T-helper 1 cell treated with Interleukin-12 subunit alpha and Interleukin-12 subunit beta and Interleukin-4 antibody, amounts not matched to agents 30 μg/mL and 1 μg/mL, for 36 hours (primary cell): ENCODE measurements around the gene MRPS17.
"Not testable (repeated sequence)": the region's sequence is repeated elsewhere in the genome, so short reads cannot be mapped to it uniquely, and the experiment has no call there.

Experiments used
- H3K27ac Mint-ChIP-seq: one replicate; pipeline ENCODE4 v1.8.0; 2021; ENCODE audit warnings: mild to moderate bottlenecking, mixed read lengths
- H3K27me3 Mint-ChIP-seq: one replicate; pipeline ENCODE4 v1.8.0; 2021; ENCODE audit warnings: low read depth, mixed read lengths
- H3K36me3 Mint-ChIP-seq: one replicate; pipeline ENCODE4 v1.8.0; 2021; ENCODE audit warnings: low read depth, mixed read lengths
- H3K4me1 Mint-ChIP-seq: one replicate; pipeline ENCODE4 v1.8.0; 2021; ENCODE audit warnings: low read depth, mixed read lengths
- H3K4me3 Mint-ChIP-seq: one replicate; pipeline ENCODE4 v1.8.0; 2021; ENCODE audit warnings: mild to moderate bottlenecking, moderate library complexity, mixed read lengths
- H3K9me3 Mint-ChIP-seq: one replicate; pipeline ENCODE4 v1.8.0; 2021; ENCODE audit warnings: mixed read lengths

Gene MRPS17

DNA sequence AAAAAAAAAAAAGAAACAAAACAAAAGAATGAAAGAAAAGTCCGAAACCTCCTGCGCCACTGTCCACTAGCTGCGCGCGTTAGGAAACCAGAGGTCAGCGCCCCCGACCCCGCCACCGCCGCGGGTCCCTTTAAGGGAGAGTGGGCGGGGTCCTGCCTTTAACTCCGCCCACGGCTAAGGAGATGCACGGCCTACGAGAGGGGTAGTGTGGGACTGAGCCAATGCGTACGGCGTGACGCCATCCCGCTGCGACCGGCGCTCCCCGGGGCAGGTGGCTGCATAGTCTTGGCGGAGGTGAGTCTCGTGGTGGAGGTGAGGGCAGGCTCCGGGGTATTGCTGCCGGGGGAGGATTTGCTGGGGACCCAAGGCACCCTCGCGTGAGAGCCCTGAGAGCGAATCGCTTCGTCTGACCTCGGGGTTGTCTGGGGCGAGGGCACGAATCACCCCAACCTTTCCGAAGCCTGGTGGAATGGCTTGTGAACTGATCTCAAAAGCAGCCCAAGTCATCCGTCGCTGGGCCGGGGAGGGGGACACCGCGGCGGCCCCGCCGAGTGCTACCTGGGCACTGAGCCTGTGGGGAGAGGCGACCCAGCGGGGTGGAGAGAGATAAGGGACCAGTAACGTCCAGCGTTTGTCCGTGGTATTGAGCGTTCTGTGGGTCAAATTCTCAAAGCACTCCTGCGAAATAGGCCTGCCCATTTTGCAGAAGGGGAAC, at the start of gene MRPS17:
MRPS17 (plus strand) TSS at position 241 of the 715 bp plus-strand sequence. CDS start 1,319 bp downstream, outside the sequence.
- Mint-ChIP-seq H3K4me1 (peaks cover 6% of the 10 kb centered on the region), H3K27ac (peak within 1 kb of the TSS; percentile 95), H3K4me3 (peak within 1 kb of the TSS; percentile 96), H3K27me3 (no peaks in the 10 kb centered on the region), H3K9me3 (no peaks in the 10 kb centered on the region), H3K36me3 (peaks cover 9% of the 10 kb centered on the region)

DNA sequence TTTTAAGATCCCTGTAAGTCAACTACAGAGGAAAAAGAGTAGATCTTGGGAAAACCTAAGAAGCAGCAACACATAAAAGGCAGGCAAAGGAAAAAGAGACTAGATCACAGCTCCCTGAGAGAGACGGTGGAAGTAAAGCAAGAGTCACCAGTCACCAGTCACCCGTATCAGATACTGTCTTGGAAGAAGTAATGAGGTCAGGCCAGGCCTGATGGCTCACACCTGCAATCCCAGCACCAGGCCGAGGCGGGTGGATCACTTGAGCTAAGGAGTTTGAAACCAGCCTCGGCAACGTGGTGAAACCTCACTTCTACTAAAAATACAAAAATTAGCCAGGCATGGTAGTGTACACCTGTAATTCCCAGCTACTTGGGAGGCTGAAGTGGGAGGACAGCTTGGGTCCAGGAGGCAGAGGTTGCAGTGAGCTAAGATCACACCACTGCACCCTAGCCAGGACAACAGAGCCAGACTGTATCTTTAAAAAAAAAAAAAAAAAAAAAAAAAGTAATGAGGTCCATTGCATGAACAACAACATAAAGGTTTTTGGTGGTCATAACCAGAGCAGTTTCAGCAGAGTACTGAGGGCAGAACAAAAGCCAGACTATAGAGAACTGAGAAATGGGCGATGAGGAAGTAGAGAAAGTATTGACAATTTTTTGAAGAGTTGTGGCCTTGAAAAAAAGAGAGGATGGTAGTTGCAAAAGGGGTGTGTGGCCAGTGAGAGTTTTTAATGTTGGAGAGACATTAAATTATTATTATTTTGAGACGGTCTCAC, 47.5 kb upstream of the MRPS17 start:
- Mint-ChIP-seq H3K27ac (no peak overlapping the region), H3K4me3 (no peak overlapping the region), H3K27me3 (no peaks in the 10 kb centered on the region), H3K9me3 (peaks cover 11% of the 10 kb centered on the region), H3K4me1 (no peaks in the 10 kb centered on the region), H3K36me3 (peaks cover 2% of the 10 kb centered on the region)

DNA sequence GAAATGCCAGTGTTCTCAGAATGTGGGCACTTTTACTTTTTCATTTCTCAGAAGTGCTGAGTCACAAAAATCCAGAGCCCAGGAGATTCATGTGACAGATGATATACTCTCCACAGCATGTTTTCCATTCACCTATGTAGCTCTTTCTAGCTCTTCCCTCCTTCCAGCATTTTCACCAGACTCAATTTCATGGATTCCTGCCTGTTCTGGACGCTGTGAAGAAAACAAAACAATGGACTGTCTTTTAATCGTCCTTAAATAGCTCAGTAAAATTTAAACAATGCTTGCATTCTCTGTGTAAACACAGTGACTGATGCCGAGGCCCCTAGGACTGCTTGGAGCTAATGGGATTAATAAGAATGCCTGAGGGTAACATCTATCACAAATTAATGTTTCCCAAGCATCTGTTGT, 38.9 kb upstream of the MRPS17 start:
- Mint-ChIP-seq H3K27ac (no peak overlapping the region), H3K4me3 (no peak overlapping the region)

DNA sequence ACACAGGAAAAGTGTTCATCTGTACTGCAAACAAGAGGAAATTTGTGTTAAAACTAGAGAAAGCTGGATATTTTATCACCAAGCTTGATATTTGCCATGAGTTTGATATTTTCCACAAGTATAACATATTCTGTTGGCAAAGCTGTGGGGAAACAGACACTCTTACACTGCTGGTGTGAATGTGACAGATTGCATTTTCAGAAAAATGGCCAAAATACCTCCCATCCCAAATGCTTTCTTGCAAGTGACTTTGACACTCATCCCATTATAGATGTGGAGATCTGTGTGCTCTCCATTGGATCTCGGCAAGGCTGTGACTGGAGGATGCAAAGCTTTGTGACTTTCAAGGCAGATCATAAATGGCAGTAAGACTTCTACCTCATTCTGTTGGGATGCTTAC, 33.9 kb upstream of the MRPS17 start:
- Mint-ChIP-seq H3K9me3 (peaks cover 10% of the 10 kb centered on the region), H3K27me3 (no peaks in the 10 kb centered on the region), H3K27ac (no peak overlapping the region), H3K36me3 (peaks cover under 1% of the 10 kb centered on the region), H3K4me3 (no peak overlapping the region), H3K4me1 (peaks cover under 1% of the 10 kb centered on the region)

More for the DNA sequence above, 38.9 kb upstream of the MRPS17 start:
- H3K36me3 Mint-ChIP-seq: peaks cover 5% of the 10 kb centered on the region
- no peaks in the 10 kb centered on the region for H3K27me3 Mint-ChIP-seq
- H3K9me3 Mint-ChIP-seq: peaks cover 6% of the 10 kb centered on the region
- peaks cover 4% of the 10 kb centered on the region for H3K4me1 Mint-ChIP-seq

DNA sequence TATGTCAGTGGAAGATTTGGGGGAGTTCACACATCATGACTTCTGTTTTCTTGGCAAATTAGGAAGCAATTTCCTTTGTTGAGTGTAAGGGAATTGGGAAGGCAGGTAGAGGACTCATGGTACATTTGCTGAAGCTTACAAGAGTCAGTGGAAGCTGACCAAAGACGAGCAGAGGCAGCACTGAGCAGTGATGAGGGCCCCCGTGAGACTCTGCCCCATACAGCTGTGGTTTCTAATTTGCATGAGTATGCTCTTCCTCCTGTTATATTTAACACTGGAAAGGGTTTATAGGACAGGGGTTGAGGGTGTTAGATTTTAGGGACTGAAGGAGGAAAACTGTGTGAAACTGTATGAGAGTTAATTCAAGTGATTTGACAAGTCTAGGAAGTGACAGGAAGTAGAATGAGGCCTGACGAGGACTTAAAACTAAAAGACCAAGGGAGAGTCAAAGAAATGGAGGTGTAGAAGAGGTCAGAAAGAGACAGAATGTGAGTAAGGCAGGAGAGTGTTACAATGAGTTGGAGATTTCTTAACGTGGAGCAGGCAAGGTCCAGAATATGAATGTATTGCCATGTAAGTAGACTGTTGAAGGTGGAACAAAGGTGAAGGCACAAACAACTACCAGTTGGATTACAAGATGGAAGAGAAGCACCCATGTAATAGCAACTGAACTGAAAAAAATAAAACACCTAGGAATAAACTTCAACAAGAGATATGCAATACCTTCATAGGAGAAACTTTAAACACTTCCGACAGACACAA, 23.5 kb upstream of the MRPS17 start:
- Mint-ChIP-seq H3K9me3 (peaks cover 12% of the 10 kb centered on the region), H3K27me3 (no peaks in the 10 kb centered on the region), H3K27ac (no peak overlapping the region), H3K4me3 (no peak overlapping the region), H3K36me3 (no peaks in the 10 kb centered on the region), H3K4me1 (no peaks in the 10 kb centered on the region)

DNA sequence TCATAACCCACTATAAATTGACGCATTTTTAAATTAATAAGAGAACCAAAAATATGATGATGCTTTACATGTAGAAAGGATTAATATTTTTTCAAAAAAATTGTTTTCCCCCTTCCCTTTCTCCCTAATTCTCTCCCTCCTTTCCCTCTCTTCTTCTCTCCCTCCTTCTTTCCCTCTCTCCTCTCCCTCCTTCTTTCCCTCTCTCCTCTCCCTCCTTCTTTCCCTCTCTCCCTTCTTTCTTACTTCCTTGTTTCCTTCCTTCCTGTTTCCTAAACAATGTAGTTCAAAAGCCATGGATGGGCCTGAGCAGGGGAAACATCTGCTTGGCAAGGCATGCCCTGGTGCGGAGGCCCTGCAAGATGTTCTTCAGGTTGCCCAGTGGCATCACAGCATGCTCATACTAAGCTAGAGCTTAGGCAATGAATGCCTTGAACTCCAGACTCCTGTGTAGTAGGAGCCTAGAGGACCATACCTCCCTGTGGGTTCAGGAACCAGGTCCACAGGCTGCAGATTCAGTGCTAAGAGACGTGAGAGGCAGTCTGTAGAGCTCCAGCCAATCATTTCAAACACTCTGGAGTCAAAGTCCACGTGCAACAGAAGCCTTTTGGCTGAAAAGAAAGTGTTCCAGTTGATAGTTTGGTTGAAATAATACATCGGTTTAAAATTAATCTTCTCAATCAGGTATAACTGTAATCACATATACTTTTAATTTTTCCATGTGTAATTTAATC, 20.1 kb upstream of the MRPS17 start:
- Mint-ChIP-seq H3K9me3 (peaks cover 27% of the 10 kb centered on the region), H3K4me1 (no peaks in the 10 kb centered on the region), H3K27ac (no peak overlapping the region), H3K36me3 (peaks cover 2% of the 10 kb centered on the region), H3K4me3 (no peak overlapping the region), H3K27me3 (no peaks in the 10 kb centered on the region)

DNA sequence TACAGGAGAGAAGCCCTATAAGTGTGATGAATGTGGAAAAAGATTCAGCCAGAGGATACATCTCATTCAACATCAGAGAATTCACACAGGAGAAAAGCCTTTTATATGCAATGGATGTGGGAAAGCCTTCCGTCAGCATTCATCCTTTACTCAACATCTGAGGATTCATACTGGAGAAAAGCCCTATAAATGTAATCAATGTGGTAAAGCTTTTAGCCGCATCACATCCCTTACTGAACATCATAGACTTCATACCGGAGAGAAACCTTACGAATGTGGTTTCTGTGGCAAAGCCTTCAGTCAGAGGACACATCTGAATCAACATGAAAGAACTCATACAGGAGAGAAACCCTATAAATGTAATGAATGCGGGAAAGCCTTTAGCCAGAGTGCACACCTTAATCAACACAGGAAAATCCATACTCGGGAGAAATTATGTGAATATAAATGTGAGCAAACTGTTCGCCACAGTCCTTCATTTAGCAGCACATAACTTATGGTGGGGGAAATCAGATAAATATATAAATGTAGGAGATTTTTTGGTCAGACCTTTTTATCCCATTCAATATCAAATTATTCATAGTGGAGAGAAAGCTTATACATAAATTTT, 12.1 kb upstream of the MRPS17 start:
- Mint-ChIP-seq H3K9me3 (peaks cover 54% of the 10 kb centered on the region), H3K4me1 (no peaks in the 10 kb centered on the region), H3K27ac (no peak overlapping the region), H3K4me3 (no peak overlapping the region), H3K36me3 (peaks cover 13% of the 10 kb centered on the region), H3K27me3 (no peaks in the 10 kb centered on the region)

DNA sequence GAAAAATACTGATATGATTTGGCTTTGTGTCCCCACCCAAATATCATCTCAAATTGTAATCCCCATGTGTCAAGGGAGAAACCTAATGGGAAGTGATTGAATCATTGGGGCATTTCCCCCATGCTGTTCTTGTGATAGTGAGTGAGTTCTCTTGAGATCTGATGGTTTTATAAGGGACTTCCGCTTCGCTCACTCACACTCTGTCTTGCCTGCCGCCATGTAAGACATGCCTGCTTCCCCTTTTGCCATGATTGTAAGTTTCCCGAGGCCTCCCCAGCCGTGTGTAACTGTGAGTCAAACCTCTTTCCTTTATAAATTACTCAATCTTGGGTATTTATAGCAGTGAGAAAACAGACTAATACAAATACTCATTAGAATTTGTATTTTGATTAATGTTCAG, 5.1 kb upstream of the MRPS17 start:
- H3K4me3 Mint-ChIP-seq: no peak overlapping the region
- H3K4me1 Mint-ChIP-seq: no peaks in the 10 kb centered on the region
- H3K27me3 Mint-ChIP-seq: no peaks in the 10 kb centered on the region
- no peaks in the 10 kb centered on the region for H3K36me3 Mint-ChIP-seq
- no peak overlapping the region for H3K27ac Mint-ChIP-seq
- H3K9me3 Mint-ChIP-seq: peaks cover 20% of the 10 kb centered on the region

DNA sequence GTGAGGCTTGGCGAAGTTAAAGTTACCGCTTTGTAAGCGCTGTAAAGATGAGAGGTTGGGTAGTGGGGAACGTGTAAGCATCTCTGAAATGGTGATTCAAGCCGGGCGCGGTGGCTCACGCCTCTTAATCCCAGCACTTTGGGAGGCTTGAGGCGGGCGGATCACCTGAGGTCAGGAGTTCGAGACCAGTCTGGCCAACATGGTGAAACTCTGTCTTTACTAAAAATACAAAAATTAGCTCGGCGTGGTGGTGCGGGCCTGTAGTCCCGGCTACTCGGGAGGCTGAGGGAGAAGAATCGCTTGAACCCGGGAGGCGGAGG, 635 bp downstream of the MRPS17 start:
- H3K36me3 Mint-ChIP-seq, H3K27me3 Mint-ChIP-seq, H3K9me3 Mint-ChIP-seq, H3K4me1 Mint-ChIP-seq: not testable (repeated sequence)
- H3K4me3 Mint-ChIP-seq: peak overlapping the region; percentile 96
- peak overlapping the region; percentile 95 for H3K27ac Mint-ChIP-seq

DNA sequence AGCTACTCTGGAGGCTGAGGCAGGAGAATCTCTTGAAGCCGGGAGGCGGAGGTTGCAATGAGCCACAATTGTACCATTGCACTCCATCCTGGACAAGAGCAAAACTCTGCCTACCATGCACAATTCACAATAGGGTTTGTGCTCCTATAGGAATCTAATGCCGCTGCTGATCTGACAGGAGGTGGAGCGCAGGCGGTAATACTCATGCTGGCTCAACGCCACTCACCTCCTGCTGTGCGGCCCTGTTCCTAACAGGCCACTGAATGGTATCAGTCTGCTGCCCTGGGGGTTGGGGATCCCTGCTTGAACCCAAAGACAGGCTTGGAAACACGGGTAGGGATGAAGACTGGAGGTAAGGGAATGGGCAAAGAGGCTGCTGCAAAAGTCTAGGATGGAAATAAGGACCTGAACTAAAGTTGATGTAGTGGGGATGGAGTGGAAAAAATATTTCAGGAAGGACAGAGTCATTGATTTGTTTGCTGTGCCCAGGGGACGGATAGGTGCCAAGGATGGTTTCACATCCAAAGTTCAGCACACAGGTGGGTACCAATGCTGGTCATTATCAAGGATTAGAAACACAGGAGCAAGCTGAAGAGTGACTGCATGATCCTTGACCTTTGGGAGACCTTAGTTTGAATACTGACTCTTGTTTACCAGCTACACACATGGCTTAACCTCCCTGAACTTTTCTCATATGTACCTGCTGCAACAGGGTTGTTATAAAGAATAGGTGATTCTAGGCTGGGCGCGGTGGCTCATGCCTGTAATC, 2.2 kb downstream of the MRPS17 start:
- H3K27me3 Mint-ChIP-seq: no peaks in the 10 kb centered on the region
- H3K4me1 Mint-ChIP-seq: peaks cover 6% of the 10 kb centered on the region
- H3K36me3 Mint-ChIP-seq: peaks cover 9% of the 10 kb centered on the region
- H3K9me3 Mint-ChIP-seq: no peaks in the 10 kb centered on the region
- H3K4me3 Mint-ChIP-seq: peak overlapping the region; percentile 96
- no peak overlapping the region for H3K27ac Mint-ChIP-seq

DNA sequence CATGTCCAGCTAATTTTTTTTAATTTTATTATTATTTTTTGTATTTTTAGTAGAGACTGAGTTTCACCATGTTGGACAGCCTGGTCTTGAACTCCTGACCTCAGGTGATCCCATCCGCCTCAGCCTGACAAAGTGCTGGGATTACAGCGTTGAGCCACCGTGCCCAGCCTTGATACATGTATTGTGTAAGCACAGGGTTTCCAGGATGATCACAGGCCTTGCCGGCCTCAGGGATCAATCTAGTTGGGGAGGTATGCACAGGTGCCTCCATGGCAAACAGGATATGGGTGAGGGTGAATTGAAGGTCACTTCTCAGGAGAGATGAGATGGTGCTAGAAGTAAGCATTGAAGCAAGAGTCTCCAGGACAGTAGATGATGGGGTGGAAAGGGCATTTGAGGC, 5.5 kb downstream of the MRPS17 start:
- H3K36me3 Mint-ChIP-seq: peaks cover 8% of the 10 kb centered on the region
- H3K4me3 Mint-ChIP-seq: no peak overlapping the region
- H3K27ac Mint-ChIP-seq: no peak overlapping the region
- H3K4me1 Mint-ChIP-seq: peaks cover 6% of the 10 kb centered on the region
- H3K27me3 Mint-ChIP-seq: no peaks in the 10 kb centered on the region
- H3K9me3 Mint-ChIP-seq: no peaks in the 10 kb centered on the region

DNA sequence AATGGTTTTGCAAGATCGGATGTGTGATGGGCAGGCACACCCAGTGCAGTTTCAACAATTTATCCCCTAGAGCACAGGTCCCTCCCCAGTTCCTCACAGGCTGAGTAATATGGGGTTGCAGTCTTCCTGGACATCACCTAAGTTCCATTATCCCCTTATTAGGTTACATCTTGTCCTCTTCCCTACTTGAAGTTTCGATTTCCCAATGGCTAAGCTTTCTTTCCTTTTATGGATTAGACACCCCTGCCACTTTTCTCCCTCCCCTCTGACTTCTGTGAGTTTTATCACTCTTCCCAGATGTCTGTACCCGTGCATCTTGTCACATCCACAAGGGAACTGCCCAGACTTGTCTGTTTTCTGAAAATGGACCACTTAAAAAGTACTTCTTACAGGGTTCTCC, 10.3 kb downstream of the MRPS17 start:
- H3K36me3 Mint-ChIP-seq: no peaks in the 10 kb centered on the region
- H3K27me3 Mint-ChIP-seq: no peaks in the 10 kb centered on the region
- H3K4me1 Mint-ChIP-seq: peaks cover 16% of the 10 kb centered on the region
- no peak overlapping the region for H3K4me3 Mint-ChIP-seq
- H3K27ac Mint-ChIP-seq: no peak overlapping the region
- no peaks in the 10 kb centered on the region for H3K9me3 Mint-ChIP-seq

DNA sequence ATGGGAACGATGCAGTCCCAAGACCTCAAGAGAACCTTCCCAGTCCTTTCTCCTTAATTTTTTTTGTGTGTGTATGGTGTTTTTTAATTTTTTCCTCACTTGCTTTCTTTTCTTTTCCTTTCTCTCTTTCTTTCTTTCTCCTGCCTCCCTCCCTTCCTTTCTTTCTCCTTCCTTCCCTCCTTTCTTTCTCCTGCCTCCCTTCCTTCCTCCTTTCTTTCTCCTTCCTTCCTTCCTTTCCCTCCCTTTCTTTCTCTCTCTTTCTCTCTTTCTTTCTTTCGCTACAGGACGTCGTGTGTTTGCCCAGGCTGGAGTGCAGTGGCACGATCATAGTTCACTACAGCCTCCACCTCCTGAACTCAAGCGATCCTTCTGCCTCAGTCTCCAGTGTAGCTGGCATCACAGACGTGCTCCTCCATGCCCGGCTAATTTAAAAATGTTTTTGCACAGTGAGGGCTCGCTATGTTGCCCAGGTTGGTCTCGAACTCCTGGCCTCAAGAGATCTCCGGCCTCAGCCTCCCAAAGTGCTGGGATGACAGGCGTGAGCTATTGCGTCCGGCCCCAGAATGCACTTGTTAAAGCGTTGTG, 12.0 kb downstream of the MRPS17 start:
- peak overlapping the region; percentile 70 for H3K4me3 Mint-ChIP-seq
- H3K4me1 Mint-ChIP-seq: peaks cover 19% of the 10 kb centered on the region
- peaks cover 2% of the 10 kb centered on the region for H3K36me3 Mint-ChIP-seq
- no peaks in the 10 kb centered on the region for H3K9me3 Mint-ChIP-seq
- H3K27ac Mint-ChIP-seq: peak overlapping the region; percentile 72
- H3K27me3 Mint-ChIP-seq: no peaks in the 10 kb centered on the region
